Measurements from ENCODE around the gene CFAP221.

DNA sequence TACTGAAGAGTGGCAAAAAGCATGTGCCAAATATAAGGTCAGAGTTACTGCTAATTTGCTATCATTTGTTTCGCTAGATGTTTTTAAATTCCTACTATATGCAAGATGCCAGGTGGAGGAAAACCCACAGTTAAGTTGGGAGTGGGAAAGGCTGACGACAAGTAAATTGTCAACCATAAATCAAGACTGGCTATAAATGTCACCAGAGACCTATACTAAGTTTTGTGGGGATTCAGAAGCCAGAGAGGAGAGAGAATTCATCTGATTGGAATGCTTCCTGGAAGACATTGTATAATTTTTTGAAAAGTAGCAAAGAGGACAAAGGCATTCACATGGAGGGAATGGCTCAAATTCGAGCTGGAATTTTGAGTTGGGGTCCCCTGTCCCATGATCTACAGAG, 64.3 kb downstream of the CFAP221 start:
- TF ChIP-seq, protein P1, sequence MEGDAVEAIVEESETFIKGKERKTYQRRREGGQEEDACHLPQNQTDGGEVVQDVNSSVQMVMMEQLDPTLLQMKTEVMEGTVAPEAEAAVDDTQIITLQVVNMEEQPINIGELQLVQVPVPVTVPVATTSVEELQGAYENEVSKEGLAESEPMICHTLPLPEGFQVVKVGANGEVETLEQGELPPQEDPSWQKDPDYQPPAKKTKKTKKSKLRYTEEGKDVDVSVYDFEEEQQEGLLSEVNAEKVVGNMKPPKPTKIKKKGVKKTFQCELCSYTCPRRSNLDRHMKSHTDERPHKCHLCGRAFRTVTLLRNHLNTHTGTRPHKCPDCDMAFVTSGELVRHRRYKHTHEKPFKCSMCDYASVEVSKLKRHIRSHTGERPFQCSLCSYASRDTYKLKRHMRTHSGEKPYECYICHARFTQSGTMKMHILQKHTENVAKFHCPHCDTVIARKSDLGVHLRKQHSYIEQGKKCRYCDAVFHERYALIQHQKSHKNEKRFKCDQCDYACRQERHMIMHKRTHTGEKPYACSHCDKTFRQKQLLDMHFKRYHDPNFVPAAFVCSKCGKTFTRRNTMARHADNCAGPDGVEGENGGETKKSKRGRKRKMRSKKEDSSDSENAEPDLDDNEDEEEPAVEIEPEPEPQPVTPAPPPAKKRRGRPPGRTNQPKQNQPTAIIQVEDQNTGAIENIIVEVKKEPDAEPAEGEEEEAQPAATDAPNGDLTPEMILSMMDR (IDR thresholded peaks at IDR 0.05), result no peak
- no peak for TF ChIP-seq POLR2A (IDR thresholded peaks at IDR 0.05)

All from body of pancreas (tissue), 4 donors.